MM.1S (cell line): ENCODE results near the gene CSTPP1.

Experiments
- CTCF ChIP-seq: fragments of 300-600 bp; sonication (generic); IDR thresholded peaks from 2 replicates; pipeline ENCODE4 v1.5.1; 2016; ENCODE audit warnings: antibody characterized with exemption, low read length, mixed read lengths
- EZH2 ChIP-seq: fragments of 300-600 bp; sonication (generic); optimal IDR thresholded peaks from 2 replicates; pipeline ENCODE3; 2017; ENCODE audit warnings: low read depth, mild to moderate bottlenecking, antibody characterized with exemption, low read length, mixed read lengths

- TF ChIP-seq CTCF (no peak), EZH2 (no peak)
These were observed 17.6 kb upstream of the CSTPP1 start for GRCh38 chr11:46918788-46919513.
